Measurements from ENCODE around the gene CFAP210.

CFAP210 gene

GRCh38 chr2:169647496-169647895 is 46.7 kb downstream of the CFAP210 start:
- H3K27ac ChIP-seq = no peak overlapping the region
- H3K4me3 ChIP-seq = no peak overlapping the region
- TF ChIP-seq CTCF (IDR thresholded peaks at IDR 0.05) = no peak
- no peak for DNase-seq (ENCODE audit: low spot score)

DNA sequence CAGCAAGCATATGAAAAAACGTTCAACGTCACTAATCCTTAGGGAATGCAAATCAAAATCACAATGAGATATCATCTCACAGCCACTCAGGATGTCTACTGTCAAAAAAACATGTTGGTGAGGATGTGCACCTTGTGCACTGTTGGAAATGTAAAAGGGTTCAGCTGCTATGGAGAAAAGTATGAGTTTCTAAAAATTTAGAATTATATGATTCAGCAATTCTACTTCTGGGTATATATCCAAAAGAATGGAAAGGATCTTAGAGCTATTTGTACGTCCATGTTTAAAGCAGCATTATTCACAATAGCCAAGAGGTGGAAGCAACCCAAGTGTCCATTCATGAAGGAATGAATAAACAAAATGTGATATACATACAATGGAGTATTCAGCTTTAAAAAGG is 50.0 kb downstream of the CFAP210 start:
- TF ChIP-seq CTCF (IDR thresholded peaks at IDR 0.05) = no peak
- DNase-seq (ENCODE audit: low spot score) = no peak
- H3K4me3 ChIP-seq = no peak overlapping the region
- H3K27ac ChIP-seq = no peak overlapping the region

- no peak for DNase-seq (ENCODE audit: low spot score)
- no peak overlapping the region for H3K4me3 ChIP-seq
- TF ChIP-seq CTCF (IDR thresholded peaks at IDR 0.05) = no peak
- H3K27ac ChIP-seq = no peak overlapping the region
Observed at GRCh38 chr2:169641464-169641863, 52.7 kb downstream of the CFAP210 start.

GRCh38 chr2:169640104-169640503 is 54.1 kb downstream of the CFAP210 start:
- TF ChIP-seq CTCF (IDR thresholded peaks at IDR 0.05) = no peak
- DNase-seq (ENCODE audit: low spot score) = no peak
- H3K4me3 ChIP-seq = no peak overlapping the region
- no peak overlapping the region for H3K27ac ChIP-seq

GRCh38 chr2:169637620-169638019 is 56.6 kb downstream of the CFAP210 start:
- TF ChIP-seq CTCF (IDR thresholded peaks at IDR 0.05) = no peak
- H3K27ac ChIP-seq = no peak overlapping the region
- no peak overlapping the region for H3K4me3 ChIP-seq
- DNase-seq (ENCODE audit: low spot score) = no peak

GRCh38 chr2:169636440-169637097 is 57.6 kb downstream of the CFAP210 start:
- DNase-seq (ENCODE audit: low spot score) = no peak
- TF ChIP-seq CTCF (IDR thresholded peaks at IDR 0.05) = no peak
- Histone ChIP-seq H3K27ac (no peak overlapping the region), H3K4me3 (no peak overlapping the region)

GRCh38 chr2:169625781-169626180 is 68.4 kb downstream of the CFAP210 start:
- Histone ChIP-seq H3K4me3 (no peak overlapping the region), H3K27ac (no peak overlapping the region)
- no peak for TF ChIP-seq CTCF (IDR thresholded peaks at IDR 0.05)
- no peak for DNase-seq (ENCODE audit: low spot score)
